ENCODE measurements around the gene DLGAP1.

Gene DLGAP1

DNA sequence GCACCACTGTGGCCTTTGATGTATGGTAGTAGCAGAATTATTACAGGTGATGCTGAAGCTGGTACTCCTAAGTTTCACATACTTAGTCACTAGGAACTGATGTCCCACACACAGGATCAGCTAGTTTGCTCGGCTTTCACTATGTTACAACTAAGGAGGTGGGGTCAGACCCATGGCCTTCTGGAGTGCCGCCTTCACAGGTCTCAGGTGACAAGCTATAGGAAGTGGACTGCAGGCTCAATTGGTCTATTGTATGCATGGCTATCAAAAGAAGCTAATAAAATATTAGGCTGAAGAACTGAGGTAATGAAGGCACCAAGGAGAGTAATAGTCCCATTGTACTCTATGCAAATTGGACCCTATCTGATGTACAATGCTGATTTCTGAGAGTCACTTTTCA lies 170.6 kb downstream of the DLGAP1 start:
- DNase-seq: no peak

GRCh38 chr18:4283746-4284291 lies 171.3 kb downstream of the DLGAP1 start:
- DNase-seq: no peak

GRCh38 chr18:4282954-4283353 lies 172.2 kb downstream of the DLGAP1 start:
- DNase-seq: no peak

GRCh38 chr18:4276953-4277585 lies 178.0 kb downstream of the DLGAP1 start:
- DNase-seq: peak; percentile 9

DNA sequence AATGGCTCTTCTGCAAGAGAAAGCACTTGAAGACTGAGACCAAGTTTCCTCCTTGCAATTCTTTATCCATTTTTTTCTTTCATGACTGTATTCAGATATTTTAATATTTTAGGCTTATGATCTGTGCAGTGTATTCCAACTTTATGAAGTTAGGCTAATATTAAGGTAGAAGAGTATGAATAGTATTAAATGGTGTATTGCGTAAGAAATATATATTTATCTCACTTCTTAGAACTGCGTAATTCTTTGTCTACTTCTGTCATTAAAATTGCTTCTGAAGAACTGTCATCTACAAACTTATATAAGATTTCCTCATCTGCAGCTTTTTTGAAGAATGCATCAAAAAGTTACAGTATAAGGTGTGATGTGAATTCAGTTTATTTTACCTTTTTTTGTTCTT lies 183.2 kb downstream of the DLGAP1 start:
- DNase-seq: no peak

DNA sequence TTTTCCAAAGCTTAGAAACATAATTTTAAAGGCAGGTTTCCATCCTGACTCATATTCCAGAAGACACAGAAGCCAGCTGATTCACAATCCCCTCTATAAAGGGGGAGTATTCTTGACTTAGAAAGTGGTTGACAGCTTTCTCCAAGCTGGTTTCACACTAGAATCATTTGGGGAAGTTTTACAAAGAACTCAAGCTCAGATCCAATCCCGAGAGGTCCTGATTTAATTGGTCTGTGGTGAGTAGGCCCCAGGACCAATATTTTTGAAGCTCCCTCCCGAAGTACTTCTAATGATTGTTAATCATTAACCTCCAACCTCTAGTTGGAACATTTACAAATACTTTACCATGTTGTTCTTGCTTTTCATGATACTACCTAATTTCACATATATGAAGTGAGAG lies 184.1 kb downstream of the DLGAP1 start:
- DNase-seq: no peak

DNA sequence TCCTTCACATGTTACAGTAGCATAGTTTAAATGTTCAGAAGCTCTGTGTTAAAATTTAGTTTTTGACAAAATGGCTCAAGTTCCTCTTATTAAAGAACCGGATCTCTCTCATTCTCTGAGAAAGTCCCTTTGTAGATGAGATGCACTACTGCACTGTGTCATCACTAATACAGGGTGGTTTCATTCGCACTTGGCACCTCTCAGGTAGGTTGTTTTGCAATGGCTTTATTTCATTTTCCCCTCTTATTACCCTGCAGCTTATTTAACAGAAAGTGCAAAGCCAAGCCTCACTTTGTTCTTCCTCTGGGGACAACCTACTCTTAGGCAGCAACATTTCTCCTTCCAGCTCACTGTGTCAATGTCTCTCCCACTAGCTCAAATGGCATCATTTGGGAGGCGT lies 185.1 kb downstream of the DLGAP1 start:
- DNase-seq: no peak

DNA sequence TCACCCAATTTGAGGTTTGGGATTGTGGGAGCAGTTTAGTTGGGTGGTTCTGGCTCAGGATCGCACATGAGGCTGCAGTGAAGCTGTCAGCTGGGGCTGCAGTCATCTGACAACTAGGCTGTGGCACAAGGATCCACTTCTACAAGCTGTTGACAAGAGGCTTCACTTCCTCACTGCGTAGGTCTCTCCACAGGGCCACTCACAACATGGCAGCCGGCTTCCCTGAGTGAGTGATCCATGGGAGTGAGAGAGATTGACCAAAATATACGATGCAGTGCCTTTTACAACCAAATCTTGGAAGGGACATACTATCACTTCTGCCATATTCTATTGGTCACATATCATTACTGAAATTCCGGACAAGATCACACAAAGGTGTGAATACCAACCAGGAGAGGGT lies 187.5 kb downstream of the DLGAP1 start:
- DNase-seq: no peak

DNA sequence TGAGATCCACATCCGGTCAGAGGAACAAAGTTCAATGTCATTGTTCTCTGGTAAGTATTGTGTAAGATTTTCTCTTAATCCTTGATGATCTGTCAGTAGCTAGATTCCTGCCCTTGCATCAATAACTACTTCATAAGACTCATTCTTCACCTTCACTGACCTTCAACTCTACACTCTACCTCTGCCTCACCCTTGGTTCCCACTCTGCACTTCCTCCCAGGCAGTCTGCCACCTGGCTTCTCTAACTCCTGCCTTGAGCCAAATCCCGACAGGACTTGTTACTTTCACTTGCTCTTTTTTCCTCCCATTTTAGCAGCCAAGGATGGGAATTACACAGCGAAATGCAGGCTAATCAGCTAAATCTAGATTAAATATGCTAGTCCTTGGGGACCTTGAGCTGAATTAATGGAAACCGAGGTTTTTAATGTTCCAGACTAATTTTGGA lies 190.7 kb downstream of the DLGAP1 start:
- DNase-seq: no peak

DNA sequence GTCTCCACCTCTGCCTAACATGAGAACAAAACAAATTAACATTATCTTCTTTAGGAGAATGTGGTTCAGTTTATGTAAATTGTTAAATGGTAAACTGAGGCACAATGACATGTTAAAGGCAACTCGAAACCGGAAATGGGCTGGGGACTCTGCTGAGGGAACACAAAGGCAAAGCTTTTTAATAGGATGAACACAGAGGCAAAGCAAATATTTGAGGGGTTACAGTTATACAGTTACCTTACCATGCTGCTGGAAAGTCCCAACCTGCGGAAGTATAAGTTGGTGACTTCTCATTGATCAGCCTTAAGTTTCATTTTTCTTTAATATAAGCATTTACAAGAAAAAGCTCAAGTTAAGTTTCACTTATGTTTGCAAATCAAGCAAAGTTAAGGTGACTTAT lies 195.0 kb downstream of the DLGAP1 start:
- DNase-seq: no peak

DNA sequence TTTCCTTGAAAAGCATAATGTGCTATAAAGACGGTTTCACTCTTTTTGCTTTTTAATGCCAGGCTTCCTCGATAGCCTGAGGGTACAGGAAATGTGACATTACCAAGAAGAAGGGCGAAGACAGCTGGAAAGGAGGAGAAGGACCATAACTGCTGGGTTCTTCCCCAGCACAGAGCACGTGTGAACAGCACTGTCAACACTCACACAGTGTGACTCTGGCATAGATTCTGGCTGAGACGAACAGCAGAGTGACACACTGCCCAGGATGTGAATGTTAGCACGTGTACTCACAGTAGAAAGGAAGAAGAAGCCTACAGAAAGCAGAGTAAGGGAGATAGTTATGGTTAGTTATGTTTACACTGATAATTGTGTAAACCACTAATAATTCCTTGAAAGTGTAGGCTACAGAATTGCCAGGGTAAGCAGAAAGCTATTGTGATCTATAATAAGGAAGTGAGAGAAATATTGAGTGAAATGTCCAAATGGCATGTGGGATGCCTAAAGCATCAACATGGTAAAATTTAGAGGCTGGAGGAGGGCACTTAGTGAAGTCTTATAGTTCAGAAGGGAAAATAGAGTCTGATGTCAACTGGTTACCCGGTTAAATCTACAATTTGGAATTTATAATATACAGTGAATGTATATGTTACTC lies 198.2 kb downstream of the DLGAP1 start:
- no peak for DNase-seq

DNA sequence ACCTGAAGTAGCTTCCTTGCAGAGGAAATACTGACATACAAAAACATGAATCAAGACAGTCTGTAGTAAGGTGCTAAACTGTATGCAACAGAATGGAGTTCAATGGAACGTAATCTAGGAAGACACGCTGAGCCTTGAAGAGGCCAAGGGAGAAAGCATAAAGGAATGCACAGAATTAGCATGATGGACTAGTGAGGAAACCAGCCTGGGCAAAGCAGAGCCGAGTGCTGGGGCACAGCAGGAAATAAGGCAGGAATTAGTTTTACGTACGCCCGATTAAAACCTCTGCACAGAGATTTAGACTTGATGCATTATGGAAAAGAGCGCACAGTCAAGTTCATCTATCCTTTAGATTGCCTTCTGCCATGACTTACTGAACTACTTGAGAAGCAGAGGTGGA lies 200.3 kb downstream of the DLGAP1 start:
- DNase-seq: no peak

GRCh38 chr18:4252829-4253228 lies 202.3 kb downstream of the DLGAP1 start:
- DNase-seq: no peak

DNA sequence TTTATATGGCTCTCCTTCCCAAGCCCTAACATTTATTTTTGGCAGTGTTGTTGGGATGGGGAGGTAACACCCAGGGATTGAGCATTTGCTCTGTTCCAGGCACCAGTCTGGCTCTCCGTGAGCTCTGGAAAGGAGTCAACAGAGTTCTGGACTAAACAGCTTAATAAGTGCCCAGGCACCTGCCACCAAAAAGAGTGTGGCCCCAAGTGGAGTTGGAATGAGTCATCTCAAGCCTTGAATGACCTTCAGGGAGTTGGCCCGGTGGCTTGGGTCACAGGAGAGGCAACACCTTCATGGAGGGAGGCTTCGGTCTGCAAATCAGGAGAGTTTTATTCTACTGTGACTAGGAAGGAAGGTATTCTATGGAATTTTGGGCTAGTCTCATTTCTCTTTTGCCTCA lies 203.2 kb downstream of the DLGAP1 start:
- DNase-seq: no peak

- no peak for DNase-seq
Measured at GRCh38 chr18:4251206-4251605, 203.9 kb downstream of the DLGAP1 start.

DNA sequence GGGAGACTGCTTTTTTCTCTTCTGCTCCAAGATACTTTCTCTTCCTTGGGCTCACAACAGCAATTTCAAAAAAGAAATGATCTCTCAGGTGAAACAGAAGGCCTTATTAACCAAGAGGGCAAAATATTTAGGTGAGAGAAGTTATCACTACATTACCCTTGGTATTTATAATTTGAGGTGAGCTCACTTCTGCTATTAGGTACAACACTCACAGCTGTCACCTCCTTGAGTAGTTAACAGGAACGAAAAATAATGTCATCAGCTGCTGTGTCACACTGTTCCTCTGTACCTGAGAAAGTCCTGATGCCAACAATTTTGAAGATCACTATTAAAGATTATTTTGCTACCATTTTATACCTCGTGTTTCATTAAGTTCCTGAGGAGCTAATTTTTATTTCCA lies 205.0 kb downstream of the DLGAP1 start:
- DNase-seq: no peak

DNA sequence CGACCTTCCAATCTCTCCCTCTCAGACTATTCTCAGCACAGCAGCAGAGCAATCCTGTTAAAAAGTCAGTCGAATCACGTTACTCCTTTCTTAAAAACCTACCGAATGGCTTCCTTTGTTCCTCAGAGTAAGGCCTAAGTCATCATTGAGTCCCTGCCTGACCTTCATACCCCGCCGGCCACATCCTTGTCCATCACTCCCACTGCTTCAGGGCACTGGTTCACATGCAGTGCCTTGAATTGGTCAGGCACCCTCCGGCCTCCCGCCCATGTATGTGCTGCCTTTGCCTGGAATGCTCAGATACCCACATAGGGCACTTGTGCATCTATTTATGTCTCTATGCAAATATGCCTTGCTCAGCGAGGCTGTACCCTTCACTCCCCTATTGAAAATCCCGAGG lies 206.4 kb downstream of the DLGAP1 start:
- DNase-seq: no peak

- no peak for DNase-seq
Measured at GRCh38 chr18:4246374-4246773, 208.7 kb downstream of the DLGAP1 start.

- DNase-seq: no peak
Measured at GRCh38 chr18:4245456-4245855, 209.7 kb downstream of the DLGAP1 start.

- no peak for DNase-seq
Measured at GRCh38 chr18:4242431-4243161, 212.5 kb downstream of the DLGAP1 start.

GRCh38 chr18:4241090-4241617 lies 214.0 kb downstream of the DLGAP1 start:
- no peak for DNase-seq

DNA sequence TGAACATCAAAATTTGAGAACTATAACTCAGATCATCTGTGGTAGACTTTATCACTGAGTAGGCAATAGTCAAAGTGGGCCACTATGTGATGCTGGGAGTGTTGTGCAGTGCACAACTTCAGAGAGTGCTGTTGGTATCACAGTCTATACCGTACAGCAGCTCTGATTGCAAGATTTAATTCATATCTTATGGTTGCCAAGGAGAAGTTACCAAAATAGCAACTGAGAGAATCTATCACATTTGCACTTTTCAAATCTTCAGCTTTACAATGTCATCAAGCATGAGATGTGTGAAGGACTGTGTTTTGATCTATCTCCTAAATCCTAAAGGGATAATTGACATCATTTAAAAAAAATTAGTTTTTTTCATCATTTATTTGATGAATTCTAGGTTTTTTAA lies 216.1 kb downstream of the DLGAP1 start:
- no peak for DNase-seq

GRCh38 chr18:4237664-4238041 lies 217.5 kb downstream of the DLGAP1 start:
- DNase-seq: no peak
